WI38 (cell line): ENCODE data around the gene GHDC.
"Not testable (repeated sequence)": the region's sequence is repeated elsewhere in the genome, so short reads cannot be mapped to it uniquely, and the experiment has no call there.

Source experiments
- H3K4me3 ChIP-seq: 2 replicates; pipeline ENCODE4 v1.5.1; 2011; ENCODE audit warnings: low read depth, mild to moderate bottlenecking, control low read depth, low read length
- TF ChIP-seq, protein P1 (sequence below): IDR thresholded peaks from 2 replicates; pipeline ENCODE4 v1.5.1; 2012; ENCODE audit warnings: low read depth, mild to moderate bottlenecking, control low read depth, low read length

The GHDC gene

DNA sequence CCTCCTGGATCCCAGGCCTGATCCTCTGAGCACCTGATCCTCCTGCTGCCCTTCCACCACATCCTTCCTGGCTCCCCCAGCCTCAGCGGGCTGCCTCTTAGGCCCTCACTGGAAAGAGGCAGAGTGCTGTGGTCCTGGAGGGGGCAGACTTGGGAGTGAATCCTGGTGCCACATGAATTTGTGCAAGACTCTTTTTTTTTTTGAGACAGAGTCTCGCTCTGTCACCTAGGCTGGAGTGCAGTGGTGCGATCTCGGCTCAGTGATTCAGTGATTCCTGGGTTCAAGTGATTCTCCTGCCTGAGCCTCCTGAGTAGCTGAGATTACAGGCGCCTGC is 3.1 kb downstream of the GHDC start:
- no peak overlapping the region for H3K4me3 ChIP-seq
- TF ChIP-seq, protein P1, sequence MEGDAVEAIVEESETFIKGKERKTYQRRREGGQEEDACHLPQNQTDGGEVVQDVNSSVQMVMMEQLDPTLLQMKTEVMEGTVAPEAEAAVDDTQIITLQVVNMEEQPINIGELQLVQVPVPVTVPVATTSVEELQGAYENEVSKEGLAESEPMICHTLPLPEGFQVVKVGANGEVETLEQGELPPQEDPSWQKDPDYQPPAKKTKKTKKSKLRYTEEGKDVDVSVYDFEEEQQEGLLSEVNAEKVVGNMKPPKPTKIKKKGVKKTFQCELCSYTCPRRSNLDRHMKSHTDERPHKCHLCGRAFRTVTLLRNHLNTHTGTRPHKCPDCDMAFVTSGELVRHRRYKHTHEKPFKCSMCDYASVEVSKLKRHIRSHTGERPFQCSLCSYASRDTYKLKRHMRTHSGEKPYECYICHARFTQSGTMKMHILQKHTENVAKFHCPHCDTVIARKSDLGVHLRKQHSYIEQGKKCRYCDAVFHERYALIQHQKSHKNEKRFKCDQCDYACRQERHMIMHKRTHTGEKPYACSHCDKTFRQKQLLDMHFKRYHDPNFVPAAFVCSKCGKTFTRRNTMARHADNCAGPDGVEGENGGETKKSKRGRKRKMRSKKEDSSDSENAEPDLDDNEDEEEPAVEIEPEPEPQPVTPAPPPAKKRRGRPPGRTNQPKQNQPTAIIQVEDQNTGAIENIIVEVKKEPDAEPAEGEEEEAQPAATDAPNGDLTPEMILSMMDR: no peak

DNA sequence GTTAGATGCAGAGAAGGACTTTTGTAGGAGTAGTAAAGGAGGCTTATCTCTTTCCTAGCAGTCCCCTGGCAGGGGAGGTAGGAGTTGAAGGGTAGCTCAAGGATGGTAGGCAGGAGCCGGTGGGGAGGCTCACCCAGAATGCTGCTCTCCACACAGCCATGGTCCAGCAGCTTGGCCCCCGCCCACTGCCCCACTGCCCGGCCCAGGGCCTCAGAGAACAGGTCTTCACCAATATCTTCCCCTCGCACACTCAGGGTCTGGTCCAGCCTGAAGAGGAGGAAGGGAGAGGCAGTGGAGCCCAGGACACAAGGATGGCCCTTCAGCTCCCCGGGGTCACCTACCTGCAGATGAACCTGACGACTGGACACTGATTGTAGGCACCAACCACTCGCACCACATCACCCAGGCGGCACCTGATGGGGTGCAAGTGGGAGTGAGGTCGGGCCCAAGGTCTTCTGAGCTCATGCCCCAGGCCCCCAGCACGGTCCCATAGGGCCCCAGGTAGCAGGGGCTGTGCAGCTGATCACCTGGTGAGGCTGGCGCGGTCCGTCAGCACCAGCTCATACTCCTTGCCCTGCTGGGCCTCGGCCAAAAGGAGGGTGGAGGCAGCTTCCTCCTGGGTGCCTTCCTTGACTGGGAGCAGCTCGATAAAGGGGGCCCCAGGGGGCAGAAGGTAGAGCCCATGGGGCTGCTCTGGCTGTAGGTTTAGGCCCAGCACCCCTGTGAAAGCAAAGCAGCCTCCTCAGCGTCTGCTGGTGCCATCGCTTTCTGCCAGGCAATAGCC is 3.6 kb downstream of the GHDC start:
- TF ChIP-seq, protein P1: no peak
- H3K4me3 ChIP-seq: no peak overlapping the region

DNA sequence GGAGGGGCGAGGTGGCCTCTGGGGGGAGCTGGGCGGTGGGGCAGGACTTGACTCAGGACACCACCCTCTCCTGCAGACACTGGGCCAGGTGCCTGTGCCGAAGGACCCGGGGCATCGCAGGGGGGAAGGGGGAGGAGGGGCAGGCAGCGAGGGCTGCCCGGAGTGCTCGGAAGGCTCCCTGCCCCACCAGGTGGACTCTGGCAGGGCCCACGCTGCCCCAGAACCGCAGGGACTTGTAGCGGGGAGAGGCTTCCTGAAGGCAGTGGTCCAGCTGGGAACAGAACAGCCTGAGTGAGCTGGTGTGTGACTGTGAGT is 4.7 kb downstream of the GHDC start:
- TF ChIP-seq, protein P1: no peak
- H3K4me3 ChIP-seq: no peak overlapping the region

DNA sequence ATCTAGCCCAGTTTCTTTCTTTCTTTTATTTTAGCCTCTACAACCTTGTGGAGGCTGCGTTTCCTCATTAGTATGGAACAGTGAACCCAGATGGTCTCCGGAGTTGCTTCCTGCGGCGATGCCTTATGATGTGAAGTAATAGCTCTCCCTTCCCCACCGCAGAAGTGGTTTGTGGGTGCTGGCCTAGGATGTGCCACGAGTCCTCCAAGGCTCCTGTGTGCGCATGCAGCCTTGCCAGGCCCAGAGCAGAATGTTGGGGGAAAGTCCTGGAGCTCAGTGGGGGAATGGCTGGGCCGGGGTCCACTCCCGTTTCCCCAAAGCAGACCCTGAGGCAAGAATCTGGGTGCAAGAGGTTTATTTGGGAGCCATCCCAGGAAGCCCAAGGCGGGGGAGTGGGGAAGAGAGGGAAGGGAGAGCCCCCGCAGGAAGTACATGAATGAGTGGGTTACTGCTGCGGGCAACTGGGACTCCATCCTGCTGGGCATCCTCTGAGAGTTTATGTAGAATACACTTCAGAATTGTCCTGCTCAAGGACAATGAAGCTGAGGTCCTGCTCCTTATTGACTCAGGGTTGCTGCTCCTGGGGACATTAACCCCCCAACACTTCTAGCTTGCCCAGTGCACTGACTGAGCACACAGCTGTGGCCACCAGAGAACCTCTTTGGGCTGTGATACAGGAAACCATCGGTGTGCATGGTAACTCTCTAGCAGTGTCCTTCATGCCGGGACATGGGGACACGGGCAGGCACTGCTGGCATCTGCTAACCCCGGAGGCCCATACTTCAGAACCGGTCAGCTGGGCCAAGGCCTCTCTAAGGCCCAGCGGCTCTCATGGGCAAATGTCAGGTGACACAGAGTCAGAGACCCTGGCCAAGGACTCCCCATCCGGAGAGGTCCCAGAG is 5.3 kb downstream of the GHDC start:
- H3K4me3 ChIP-seq: no peak overlapping the region
- TF ChIP-seq, protein P1: no peak

DNA sequence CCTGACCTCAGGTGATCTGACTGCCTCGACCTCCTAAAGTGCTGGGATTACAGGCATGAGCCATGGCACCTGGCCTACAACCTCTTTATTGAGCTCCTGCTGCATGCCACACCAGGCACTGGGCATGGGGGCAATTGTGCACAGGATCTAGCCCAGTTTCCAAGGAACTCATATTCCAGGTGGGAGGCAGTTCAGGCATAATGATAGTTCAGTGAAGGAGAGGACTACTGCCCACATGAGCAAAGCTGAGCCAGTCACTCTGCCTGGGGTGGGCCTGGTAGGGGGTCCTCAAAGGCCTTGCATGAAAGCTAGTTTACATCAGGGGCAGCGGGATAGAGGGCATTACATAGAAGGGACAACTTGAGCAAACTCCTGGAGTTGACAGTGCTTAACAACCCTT is 6.5 kb downstream of the GHDC start:
- TF ChIP-seq, protein P1: no peak
- H3K4me3 ChIP-seq: no peak overlapping the region

DNA sequence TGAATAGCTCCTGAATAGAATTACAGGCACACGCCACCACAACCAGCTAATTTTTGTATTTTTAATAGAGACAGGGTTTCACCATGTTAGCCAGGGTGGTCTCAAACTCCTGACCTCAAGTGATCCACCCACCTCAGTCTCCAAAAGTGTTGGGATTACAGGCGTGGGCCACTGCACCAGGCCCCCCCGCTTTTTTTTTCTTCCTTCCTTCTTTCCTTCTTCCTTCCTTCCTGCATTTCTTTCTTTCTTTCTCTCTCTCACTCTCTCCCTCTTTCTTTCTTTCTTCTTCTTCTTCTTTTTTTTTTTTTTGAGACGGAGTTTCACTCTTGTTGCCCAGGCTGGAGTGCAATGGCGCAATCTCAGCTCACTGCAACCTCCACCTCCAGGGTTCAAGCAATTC is 8.1 kb downstream of the GHDC start:
- H3K4me3 ChIP-seq: not testable (repeated sequence)

DNA sequence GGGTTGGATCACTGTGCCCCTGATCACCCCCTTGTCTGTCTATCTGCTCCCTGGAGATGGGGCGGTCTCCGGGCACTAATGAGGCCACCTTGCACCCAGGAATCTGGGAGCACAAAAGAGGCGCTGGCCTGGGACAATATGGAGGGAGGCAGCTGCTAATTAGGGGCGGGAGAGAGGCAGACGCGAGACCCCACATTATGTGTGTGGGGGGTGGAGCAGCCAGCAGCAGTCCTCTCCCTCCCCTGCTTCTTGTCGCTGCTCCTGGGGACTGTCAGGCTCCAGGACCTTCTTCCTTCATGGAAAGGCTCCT is 8.7 kb downstream of the GHDC start:
- no peak overlapping the region for H3K4me3 ChIP-seq
- TF ChIP-seq, protein P1: no peak
